ENCODE measurements around the gene SENP3. TPM values are rescaled to one million over a fixed set of nuclear protein-coding genes. Genes with fewer than 3 reads are reported as not detected.

SENP3 gene
- total RNA-seq, 6 experiments from 2014 or later = 12.3 to 33.9 (median 15.1) TPM

- no peak overlapping the region for H3K27ac ChIP-seq
- H3K27me3 ChIP-seq = no peaks in the 10 kb centered on the region
- H3K9me3 ChIP-seq = no peaks in the 10 kb centered on the region
- ATAC-seq = no peak
- no peaks in the 10 kb centered on the region for H3K36me3 ChIP-seq
- intact Hi-C loops (cut with DNase I) = no loop called here
- no peak for DNase-seq
- H3K4me3 ChIP-seq = no peak overlapping the region
- 65% methylated on average over 4 of the region's 5 CpGs for WGBS (ENCODE audit: insufficient coverage, low coverage, low lambda C conversion rate, missing lambda C conversion rate)
- TF ChIP-seq CTCF (IDR thresholded peaks at IDR 0.05) (no peak), POLR2A (IDR thresholded peaks at IDR 0.05) (no peak)
- H3K4me1 ChIP-seq = peaks cover 0 to 10% (median 4%) of the 10 kb centered on the region in 4 donors
These were observed 56.9 kb downstream of the SENP3 start for GRCh38 chr17:7618608-7619007.

GRCh38 chr17:7620835-7621234 lies 59.1 kb downstream of the SENP3 start:
- H3K27me3 ChIP-seq = no peaks in the 10 kb centered on the region
- peaks cover 0 to 24% (median 10%) of the 10 kb centered on the region in 4 donors for H3K4me1 ChIP-seq
- TF ChIP-seq CTCF (IDR thresholded peaks at IDR 0.05) (no peak), POLR2A (IDR thresholded peaks at IDR 0.05) (no peak)
- ATAC-seq (no peak), DNase-seq (no peak)
- no peak overlapping the region for H3K27ac ChIP-seq
- WGBS (ENCODE audit: insufficient coverage, low coverage, low lambda C conversion rate, missing lambda C conversion rate) = 91% methylated on average over 6 of the region's 8 CpGs
- no peak overlapping the region for H3K4me3 ChIP-seq
- H3K36me3 ChIP-seq = no peaks in the 10 kb centered on the region
- H3K9me3 ChIP-seq = no peaks in the 10 kb centered on the region
- intact Hi-C loops (cut with DNase I) = no loop called here

Small RNA genes lying within 50 kb of the gene (small RNA-seq; reads per million reads assigned to genes)
- gene CD68 = 0 reads per million in 2 experiments
- gene RF00019 = 0 reads per million in 2 experiments
- gene SNORA48 = 0 reads per million in 2 experiments
- 0 reads per million in 2 experiments for gene SNORD10

Other genes starting within 250 kb of the SENP3 start
- gene GPS2, start 246.6 kb upstream of the SENP3 start, total RNA-seq = 10 to 100 TPM; 22.0 to 48.1 (median 23.2) TPM
- gene NEURL4, start 232.6 kb upstream of the SENP3 start, total RNA-seq = 10 to 100 TPM in 4 of 6 experiments, 1 to 10 TPM in 2; 4.2 to 22.1 (median 10.8) TPM
- 1 to 10 TPM; 1.6 to 6.8 (median 2.7) TPM for gene ACAP1, start 225.4 kb upstream of the SENP3 start, total RNA-seq
- 1 to 10 TPM; 2.2 to 4.4 (median 2.9) TPM for gene KCTD11, start 209.8 kb upstream of the SENP3 start, total RNA-seq
- gene TMEM95, start 206.8 kb upstream of the SENP3 start, total RNA-seq = not detected
- gene TNK1, start 180.8 kb upstream of the SENP3 start, total RNA-seq = 1 to 10 TPM; 2.9 to 5.1 (median 4.0) TPM
- 1 to 10 TPM; 5.5 to 8.9 (median 6.4) TPM for gene PLSCR3, start 167.4 kb upstream of the SENP3 start, total RNA-seq
- gene TMEM256, start 157.8 kb upstream of the SENP3 start, total RNA-seq = 10 to 100 TPM; 56.4 to 95.4 (median 68.9) TPM
- 1 to 10 TPM; 1.3 to 5.3 (median 3.0) TPM for gene NLGN2, start 154.1 kb upstream of the SENP3 start, total RNA-seq
- not detected for gene SPEM1, start 141.6 kb upstream of the SENP3 start, total RNA-seq
- gene SPEM2, start 136.3 kb upstream of the SENP3 start, total RNA-seq = not detected
- not detected for gene SPEM3, start 133.1 kb upstream of the SENP3 start, total RNA-seq
- gene TMEM102, start 126.5 kb upstream of the SENP3 start, total RNA-seq = 1 to 10 TPM; 2.3 to 8.4 (median 4.0) TPM
- gene FGF11, start 122.4 kb upstream of the SENP3 start, total RNA-seq = under 1 TPM in 5 of 6 experiments, not detected in 1; 0.37 to 0.84 (median 0.68) TPM
- gene CHRNB1, start 116.9 kb upstream of the SENP3 start, total RNA-seq = 10 to 100 TPM in 2 of 6 experiments, 1 to 10 TPM in 4; 6.0 to 12.3 (median 8.2) TPM
- gene ZBTB4, start 82.3 kb upstream of the SENP3 start, total RNA-seq = 10 to 100 TPM in 1 of 6 experiments, 1 to 10 TPM in 5; 5.7 to 10.5 (median 7.9) TPM
- not detected for gene SLC35G6, start 80.5 kb upstream of the SENP3 start, total RNA-seq
- 10 to 100 TPM; 36.1 to 49.9 (median 46.0) TPM for gene POLR2A, start 77.6 kb upstream of the SENP3 start, total RNA-seq
- 10 to 100 TPM in 4 of 6 experiments, 1 to 10 TPM in 2; 6.1 to 14.7 (median 11.4) TPM for gene TNFSF12, start 12.9 kb upstream of the SENP3 start, total RNA-seq
- gene TNFSF13, start 3.2 kb upstream of the SENP3 start, total RNA-seq = 10 to 100 TPM in 2 of 6 experiments, 1 to 10 TPM in 4; 4.3 to 13.0 (median 6.2) TPM
- gene CD68, start 17.7 kb downstream of the SENP3 start, total RNA-seq = 100 to 1,000 TPM in 1 of 6 experiments, 10 to 100 TPM in 5; 31.6 to 179 (median 51.1) TPM
- 100 to 1,000 TPM in 2 of 6 experiments, 10 to 100 TPM in 4; 54.2 to 199 (median 63.3) TPM for gene MPDU1, start 21.9 kb downstream of the SENP3 start, total RNA-seq
- not detected for gene SOX15, start 28.2 kb downstream of the SENP3 start, total RNA-seq
- 10 to 100 TPM; 14.3 to 23.2 (median 16.7) TPM for gene FXR2, start 53.0 kb downstream of the SENP3 start, total RNA-seq
- 100 to 1,000 TPM in 5 of 6 experiments, 10 to 100 TPM in 1; 99.3 to 187 (median 120) TPM for gene SAT2, start 65.9 kb downstream of the SENP3 start, total RNA-seq
- gene SHBG, start 68.2 kb downstream of the SENP3 start, total RNA-seq = 10 to 100 TPM in 5 of 6 experiments, 1 to 10 TPM in 1; 2.4 to 70.2 (median 15.4) TPM
- 1 to 10 TPM in 3 of 6 experiments, under 1 TPM in 3; 0.43 to 1.7 (median 0.91) TPM for gene ATP1B2, start 89.0 kb downstream of the SENP3 start, total RNA-seq
- 10 to 100 TPM; 12.9 to 30.0 (median 23.0) TPM for gene TP53, start 125.6 kb downstream of the SENP3 start, total RNA-seq
- 1 to 10 TPM; 1.9 to 3.8 (median 3.0) TPM for gene WRAP53, start 126.6 kb downstream of the SENP3 start, total RNA-seq
- gene EFNB3, start 143.3 kb downstream of the SENP3 start, total RNA-seq = 1 to 10 TPM in 1 of 6 experiments, under 1 TPM in 5; 0.26 to 1.1 (median 0.83) TPM
- under 1 TPM; 0.12 to 0.38 (median 0.27) TPM for gene DNAH2, start 155.8 kb downstream of the SENP3 start, total RNA-seq

All from right lobe of liver (tissue), 6 donors.